Astrocyte (in vitro differentiated cells and primary cell): ENCODE measurements around the gene SHFL. TPM values are rescaled to one million over a fixed set of nuclear protein-coding genes. Genes with fewer than 3 reads are reported as not detected.

Experiments used
- DNase-seq: peaks from one replicate; pipeline ENCODE4 v3.0.0-alpha.2; 2010; ENCODE audit warnings: low read depth
- FAIRE-seq: peaks from 2 replicates; lab custom pipeline; 2011; peaks lifted over from hg19 to GRCh38; lab: Jason Lieb, UNC
- H2AFZ ChIP-seq: 2 replicates; pipeline ENCODE4 v1.6.0; 2012; ENCODE audit warnings: low read depth, low read length, inconsistent platforms
- H3K27ac ChIP-seq: 2 replicates; pipeline ENCODE4 v1.5.1; 2011; ENCODE audit warnings: low read depth, low read length, inconsistent platforms
- H3K27me3 ChIP-seq: 2 replicates; pipeline ENCODE4 v1.6.0; 2011; ENCODE audit warnings: low read length, inconsistent platforms; ENCODE audit not compliant: insufficient read depth
- H3K36me3 ChIP-seq: 2 replicates; pipeline ENCODE4 v1.5.1; 2011; ENCODE audit warnings: low read length, inconsistent platforms; ENCODE audit not compliant: insufficient read depth
- H3K4me1 ChIP-seq: 2 replicates; pipeline ENCODE4 v1.5.1; 2011; ENCODE audit warnings: low read length, inconsistent platforms; ENCODE audit not compliant: insufficient read depth
- H3K4me2 ChIP-seq: 2 replicates; pipeline ENCODE4 v1.6.0; 2012; ENCODE audit warnings: low read length, inconsistent platforms
- H3K4me3 ChIP-seq: 2 replicates; pipeline ENCODE4 v1.5.1; 2011; ENCODE audit warnings: low read depth, mild to moderate bottlenecking, low read length, inconsistent platforms; ENCODE audit not compliant: insufficient read depth
- H3K79me2 ChIP-seq: 2 replicates; pipeline ENCODE4 v1.6.0; 2012; ENCODE audit warnings: mild to moderate bottlenecking, low read length, inconsistent platforms; ENCODE audit not compliant: insufficient read depth
- H3K9ac ChIP-seq: 2 replicates; pipeline ENCODE4 v1.6.0; 2012; ENCODE audit warnings: mild to moderate bottlenecking, low read length, inconsistent platforms
- H3K9me3 ChIP-seq: 2 replicates; pipeline ENCODE4 v1.5.1; 2012; ENCODE audit warnings: low read depth, mild to moderate bottlenecking, low read length, inconsistent platforms; ENCODE audit not compliant: insufficient read depth
- H4K20me1 ChIP-seq: 2 replicates; pipeline ENCODE4 v1.6.0; 2012; ENCODE audit warnings: low read length, inconsistent platforms; ENCODE audit not compliant: insufficient read depth
- H3K27ac Mint-ChIP-seq: one replicate; pipeline ENCODE4 v1.8.0; 2021; ENCODE audit warnings: mild to moderate bottlenecking, mixed read lengths; ENCODE audit not compliant: unreplicated experiment
- H3K27me3 Mint-ChIP-seq: one replicate; pipeline ENCODE4 v1.8.0; 2021; ENCODE audit warnings: low read depth, mixed read lengths; ENCODE audit not compliant: unreplicated experiment
- H3K36me3 Mint-ChIP-seq: one replicate; pipeline ENCODE4 v1.8.0; 2021; ENCODE audit warnings: low read depth, mixed read lengths; ENCODE audit not compliant: unreplicated experiment
- H3K4me1 Mint-ChIP-seq: one replicate; pipeline ENCODE4 v1.8.0; 2021; ENCODE audit warnings: low read depth, mixed read lengths; ENCODE audit not compliant: unreplicated experiment
- H3K4me3 Mint-ChIP-seq: one replicate; pipeline ENCODE4 v1.8.0; 2021; ENCODE audit warnings: mild to moderate bottlenecking, moderate library complexity, mixed read lengths; ENCODE audit not compliant: unreplicated experiment
- H3K9me3 Mint-ChIP-seq: one replicate; pipeline ENCODE4 v1.8.0; 2021; ENCODE audit warnings: mild to moderate bottlenecking, mixed read lengths; ENCODE audit not compliant: unreplicated experiment
- CTCF ChIP-seq: IDR thresholded peaks from 2 replicates; pipeline ENCODE4 v1.5.1; 2011; ENCODE audit warnings: low read depth, mild to moderate bottlenecking, inconsistent platforms, low read length, moderate library complexity; ENCODE audit not compliant: insufficient read depth
- EZH2 ChIP-seq: IDR thresholded peaks from 2 replicates; pipeline ENCODE4 v1.6.1; 2012; ENCODE audit warnings: mild to moderate bottlenecking, low read length, inconsistent platforms; ENCODE audit not compliant: insufficient read depth
- total RNA-seq: library from RNA; stranded (reverse); gene quantifications from 2 replicates; pipeline ENCODE4 v1.2.1, GENCODE V29; 2021

The SHFL gene
- total RNA-seq, 1 donor from 2014 or later = 73.5 TPM

DNA sequence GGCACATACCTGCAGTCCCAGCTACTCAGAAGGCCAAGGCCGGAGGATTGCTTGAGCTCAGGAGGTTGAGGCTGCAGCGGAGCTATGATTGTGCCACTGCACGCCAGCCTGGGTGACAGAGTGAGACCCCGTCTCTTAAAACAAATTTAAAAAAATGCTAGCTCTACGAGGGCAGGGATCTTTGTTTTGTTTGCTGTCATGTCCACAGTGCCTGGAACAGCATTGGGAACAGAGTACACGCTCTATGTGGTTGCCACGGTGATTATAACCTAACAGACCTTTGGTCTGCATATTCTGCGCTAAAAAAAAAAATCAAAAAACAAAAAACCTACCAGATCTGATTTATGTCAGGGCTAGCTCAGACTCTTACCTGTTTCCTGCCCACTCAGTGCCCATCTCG, 2.2 kb upstream of the SHFL start:
- peaks cover 1% of the 10 kb centered on the region for H3K9me3 Mint-ChIP-seq
- Histone ChIP-seq H2AFZ (no peak overlapping the region), H3K9me3 (no peaks in the 10 kb centered on the region), H3K4me3 (no peak overlapping the region), H3K9ac (no peak overlapping the region), H3K4me2 (no peak overlapping the region), H4K20me1 (no peaks in the 10 kb centered on the region), H3K4me1 (no peaks in the 10 kb centered on the region), H3K79me2 (no peaks in the 10 kb centered on the region), H3K27me3 (no peaks in the 10 kb centered on the region), H3K36me3 (no peaks in the 10 kb centered on the region), H3K27ac (no peak overlapping the region)
- no peaks in the 10 kb centered on the region for H3K4me1 Mint-ChIP-seq
- peaks cover 38% of the 10 kb centered on the region for H3K27me3 Mint-ChIP-seq
- no peak overlapping the region for H3K4me3 Mint-ChIP-seq
- peaks cover 5% of the 10 kb centered on the region for H3K36me3 Mint-ChIP-seq
- no peak for TF ChIP-seq EZH2
- TF ChIP-seq CTCF = no peak
- FAIRE-seq (no peak), DNase-seq (no peak)
- no peak overlapping the region for H3K27ac Mint-ChIP-seq

- DNase-seq = no peak
- Histone ChIP-seq H4K20me1 (no peaks in the 10 kb centered on the region), H3K4me3 (no peak overlapping the region), H3K27ac (no peak overlapping the region), H3K4me2 (no peak overlapping the region), H3K9ac (no peak overlapping the region), H3K36me3 (no peaks in the 10 kb centered on the region), H3K4me1 (no peaks in the 10 kb centered on the region), H3K9me3 (no peaks in the 10 kb centered on the region), H3K27me3 (no peaks in the 10 kb centered on the region), H2AFZ (no peak overlapping the region), H3K79me2 (no peaks in the 10 kb centered on the region)
- no peak overlapping the region for H3K27ac Mint-ChIP-seq
- H3K27me3 Mint-ChIP-seq = peaks cover 31% of the 10 kb centered on the region
- FAIRE-seq = no peak
- peaks cover 10% of the 10 kb centered on the region for H3K36me3 Mint-ChIP-seq
- TF ChIP-seq CTCF (no peak), EZH2 (no peak)
- H3K4me1 Mint-ChIP-seq = no peaks in the 10 kb centered on the region
- peak overlapping the region; percentile 85 for H3K4me3 Mint-ChIP-seq
- peaks cover 1% of the 10 kb centered on the region for H3K9me3 Mint-ChIP-seq
These were observed 1.3 kb upstream of the SHFL start for GRCh38 chr19:10084803-10085202.

DNA sequence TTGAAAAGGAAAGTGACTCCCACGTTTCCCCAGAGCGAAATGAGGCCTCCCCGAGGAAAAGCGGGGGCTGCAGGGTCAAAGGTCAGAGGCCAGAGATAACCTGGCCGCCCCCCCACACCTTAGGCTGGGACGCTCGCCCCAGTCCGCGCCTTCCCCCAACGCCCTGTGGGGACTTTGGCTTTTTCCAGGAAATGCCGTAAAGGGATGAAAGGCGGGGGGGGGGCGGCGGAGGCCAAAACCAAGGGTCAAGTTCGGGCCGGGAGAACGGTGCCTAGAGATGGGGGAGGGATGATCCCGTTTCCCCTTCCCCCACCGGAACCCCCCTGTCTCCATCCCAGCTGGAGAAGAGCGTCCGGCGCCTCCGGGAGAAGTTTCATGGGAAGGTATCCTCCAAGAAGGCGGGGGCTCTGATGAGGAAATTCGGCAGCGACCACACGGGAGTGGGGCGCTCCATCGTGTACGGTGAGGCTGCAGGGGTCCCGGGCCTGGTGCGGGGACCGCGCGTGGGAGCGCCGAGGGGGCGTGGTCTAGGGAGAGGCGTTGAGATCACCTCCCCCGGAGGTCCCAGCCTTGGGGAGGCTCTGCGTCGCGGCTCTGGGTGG, 575 bp downstream of the SHFL start:
- Histone ChIP-seq H3K36me3 (no peaks in the 10 kb centered on the region), H3K4me1 (no peaks in the 10 kb centered on the region), H4K20me1 (no peaks in the 10 kb centered on the region), H3K9me3 (no peaks in the 10 kb centered on the region), H3K79me2 (no peaks in the 10 kb centered on the region), H3K4me3 (peak overlapping the region; percentile 81), H2AFZ (peak overlapping the region; percentile 85), H3K27ac (no peak overlapping the region), H3K4me2 (peak overlapping the region; percentile 88), H3K9ac (peak overlapping the region; percentile 78), H3K27me3 (no peaks in the 10 kb centered on the region)
- DNase-seq (no peak), FAIRE-seq (no peak)
- H3K27me3 Mint-ChIP-seq = peaks cover 22% of the 10 kb centered on the region
- H3K4me3 Mint-ChIP-seq = peak overlapping the region; percentile 89
- H3K9me3 Mint-ChIP-seq = peaks cover 1% of the 10 kb centered on the region
- H3K27ac Mint-ChIP-seq = no peak overlapping the region
- TF ChIP-seq CTCF (no peak), EZH2 (no peak)
- H3K4me1 Mint-ChIP-seq = no peaks in the 10 kb centered on the region
- H3K36me3 Mint-ChIP-seq = peaks cover 21% of the 10 kb centered on the region
